Renal cortical epithelial cell (primary cell): ENCODE data around the gene TMCO2. TPM values are rescaled to one million over a fixed set of nuclear protein-coding genes. Genes with fewer than 3 reads are reported as not detected.

Experiments used
- DNase-seq: peaks from one replicate; pipeline ENCODE4 v3.0.0-alpha.2; 2011; ENCODE audit warnings: low read depth
- total RNA-seq: library from RNA; depleted of rRNA; stranded (reverse); fragments of >200 nt; gene quantifications from 2 replicates; pipeline ENCODE4 v1.2.3, GENCODE V29; 2014

The TMCO2 gene
- total RNA-seq, 1 donor from 2014 or later: not detected

DNA sequence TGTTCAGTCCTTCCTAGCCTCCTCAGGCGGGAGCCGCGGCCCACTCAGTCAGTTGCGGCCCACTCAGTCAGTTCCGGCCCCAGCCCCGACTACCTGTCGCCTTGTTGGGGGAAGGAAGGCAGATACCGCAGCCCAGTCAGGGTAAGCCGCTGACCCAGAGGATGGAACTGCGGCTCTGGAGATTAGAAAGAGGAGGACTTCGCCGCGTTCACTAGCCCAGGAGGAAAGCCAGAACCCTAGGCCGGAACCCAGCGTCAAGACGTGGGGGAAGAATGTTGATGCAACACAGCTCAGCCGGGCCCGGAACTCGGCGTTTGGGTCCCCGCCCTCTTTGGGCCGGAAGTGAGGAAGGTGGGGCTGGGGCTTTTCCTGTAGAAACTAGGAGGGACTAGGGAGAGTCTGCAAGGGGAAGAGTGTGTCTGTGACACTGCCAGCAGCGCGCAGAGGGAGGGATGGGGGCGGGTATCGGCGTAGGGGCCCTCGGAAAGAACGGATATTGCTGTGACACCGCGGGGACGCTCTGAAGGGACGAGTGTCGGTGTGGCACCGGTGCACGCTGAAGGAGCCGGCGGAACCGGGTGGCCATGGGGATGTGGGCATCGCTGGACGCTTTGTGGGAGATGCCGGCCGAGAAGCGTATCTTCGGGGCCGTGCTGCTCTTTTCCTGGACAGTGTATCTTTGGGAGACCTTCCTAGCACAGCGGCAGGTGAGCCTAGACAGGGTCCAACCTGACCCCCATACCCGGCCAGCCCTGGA lies 10.1 kb downstream of the TMCO2 start, which contains the start of gene ZMPSTE24:
ZMPSTE24 (plus strand) TSS at position 549 of the 757 bp plus-strand sequence; CDS start at position 585, 36 bp downstream.
- peak; percentile 90 for DNase-seq

DNA sequence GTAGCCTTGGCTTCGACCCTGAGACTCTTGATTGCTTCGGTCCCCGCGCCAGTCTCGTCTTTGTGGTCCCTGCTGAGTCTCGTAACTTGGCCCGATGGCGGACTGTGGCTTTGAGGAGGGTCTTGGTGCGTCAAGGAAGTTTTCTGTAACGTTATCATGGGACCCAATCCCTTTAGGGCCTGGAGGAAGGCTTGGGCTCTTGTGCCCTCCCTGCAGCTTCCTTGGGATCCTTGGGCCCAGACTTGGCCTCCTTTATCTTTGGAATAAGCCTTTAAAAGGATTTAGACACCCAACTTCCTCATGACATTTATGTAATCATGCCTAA lies 10.7 kb downstream of the TMCO2 start:
- DNase-seq: peak; percentile 13

DNA sequence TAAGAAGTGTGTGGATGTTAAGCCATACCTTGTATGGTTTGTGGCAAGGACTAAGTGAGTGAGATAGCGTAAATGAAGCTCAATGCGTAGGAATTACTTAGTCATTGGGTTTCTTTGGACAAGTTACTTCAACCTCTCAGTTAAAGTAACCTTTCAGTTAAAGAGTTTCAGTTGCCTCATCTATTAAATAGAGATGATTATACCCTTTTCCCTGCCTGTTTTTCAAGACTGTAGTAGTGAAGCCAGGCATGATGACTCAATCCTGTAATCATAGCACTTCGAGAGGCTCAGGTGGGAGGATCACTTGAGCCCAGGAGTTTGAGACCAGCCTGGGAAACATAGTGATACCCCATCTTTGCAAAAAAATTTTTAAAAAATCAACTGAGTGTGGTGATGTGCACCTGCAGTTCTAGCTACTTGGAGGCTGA lies 16.6 kb downstream of the TMCO2 start:
- no peak for DNase-seq

DNA sequence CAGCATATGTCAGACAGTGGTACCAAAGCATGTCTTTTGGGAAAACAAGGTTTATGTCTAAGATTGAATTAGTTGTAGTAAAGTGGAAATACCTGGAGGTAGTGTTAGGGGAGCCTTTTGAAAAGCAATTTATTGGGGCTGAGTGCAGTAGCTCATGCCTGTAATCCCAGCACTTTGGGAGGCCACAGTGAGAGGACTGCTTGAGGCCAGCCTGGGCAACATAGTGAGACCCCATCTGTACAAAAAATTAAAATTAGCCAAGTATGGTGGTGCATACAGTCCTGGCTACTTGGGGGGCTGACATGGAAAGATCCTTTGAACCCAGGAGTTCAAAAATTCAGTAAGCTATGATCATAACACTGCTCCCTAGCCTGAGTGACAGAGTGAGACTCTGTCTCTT lies 17.6 kb downstream of the TMCO2 start:
- DNase-seq: no peak

DNA sequence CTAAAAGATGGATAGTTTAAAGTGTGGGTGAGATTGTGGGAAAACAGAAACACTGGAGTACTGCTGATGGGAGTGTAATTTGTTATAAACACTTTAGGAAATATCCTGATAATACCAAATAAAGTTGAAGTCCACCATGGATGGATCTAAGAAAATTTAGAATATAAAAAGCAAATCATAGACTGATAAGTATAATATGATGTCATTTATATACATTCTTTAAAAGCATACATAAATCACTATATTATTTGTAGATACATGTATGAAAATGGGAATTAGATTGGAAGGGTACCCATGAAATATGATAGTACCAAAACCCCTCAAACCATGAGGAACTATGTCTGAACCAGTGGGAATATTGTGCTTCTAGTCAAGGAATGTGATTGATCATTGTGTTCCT lies 18.2 kb downstream of the TMCO2 start:
- DNase-seq: no peak

DNA sequence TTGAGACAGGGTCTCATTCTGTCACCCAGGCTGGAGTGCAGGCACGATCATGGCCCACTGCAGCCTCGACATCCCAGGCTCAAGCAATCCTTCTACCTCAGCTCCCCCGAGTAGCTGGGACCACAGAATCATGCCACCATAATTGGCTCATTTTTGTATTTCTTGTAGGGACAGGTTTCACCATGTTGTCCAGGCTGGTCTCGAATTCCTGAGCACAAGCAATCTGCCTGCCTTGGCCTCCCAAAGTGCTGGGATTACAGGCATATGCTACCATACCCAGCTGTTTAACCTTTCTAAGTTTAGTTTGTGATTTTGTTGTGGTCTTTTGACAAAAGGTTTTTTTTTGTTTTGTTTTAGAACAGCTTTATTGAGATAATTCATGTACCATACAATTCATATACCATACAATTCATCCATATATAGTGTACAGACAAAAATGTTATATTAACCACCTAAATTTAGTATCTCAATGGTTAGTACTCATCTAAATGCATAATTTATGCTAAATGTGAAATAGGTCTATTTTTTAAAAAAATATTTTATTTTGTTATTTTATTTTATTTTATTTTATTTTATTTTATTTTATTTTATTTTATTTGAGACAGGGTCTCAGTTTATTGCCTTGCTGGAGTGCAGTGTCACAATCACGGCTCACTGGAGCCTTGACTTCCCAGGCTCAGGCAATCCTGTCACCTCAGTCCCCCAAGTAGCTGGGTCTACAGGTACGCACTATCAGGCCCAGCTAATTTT lies 19.2 kb downstream of the TMCO2 start:
- no peak for DNase-seq

DNA sequence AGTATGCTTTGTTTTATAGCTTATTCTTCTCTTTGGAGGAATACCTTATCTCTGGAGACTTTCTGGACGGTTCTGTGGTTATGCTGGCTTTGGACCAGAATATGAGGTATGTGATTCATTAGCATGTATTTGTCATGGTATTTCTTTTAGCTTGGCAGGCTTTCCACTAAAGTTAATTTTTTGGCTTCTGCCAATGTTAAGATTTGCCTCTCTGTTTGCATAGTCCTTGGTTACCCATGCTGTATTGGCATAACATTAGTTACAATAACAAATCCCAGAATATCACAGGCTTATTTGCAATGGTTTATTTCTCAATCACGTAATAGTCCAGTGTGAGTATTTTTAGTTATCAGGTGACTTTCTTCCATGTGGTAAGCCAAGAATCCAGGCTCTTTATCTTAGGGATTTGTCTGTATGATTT lies 20.0 kb downstream of the TMCO2 start:
- peak; percentile 91 for DNase-seq

DNA sequence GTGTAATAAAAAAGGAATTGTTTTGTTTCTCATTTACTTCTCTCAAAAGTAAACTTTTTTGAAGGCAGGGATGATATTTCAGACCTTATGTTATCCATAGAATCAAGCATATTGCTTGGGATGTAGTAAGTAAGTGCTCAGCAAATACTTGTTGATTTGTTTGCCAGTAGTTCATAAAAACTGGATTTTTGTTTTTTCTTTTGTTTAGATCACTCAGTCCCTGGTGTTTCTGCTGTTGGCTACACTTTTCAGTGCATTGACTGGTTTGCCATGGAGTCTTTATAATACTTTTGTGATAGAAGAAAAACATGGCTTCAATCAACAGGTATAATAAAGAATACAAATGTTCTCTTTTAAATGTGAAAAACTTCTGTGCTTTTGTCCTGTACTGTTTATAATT lies 20.5 kb downstream of the TMCO2 start:
- DNase-seq: no peak

DNA sequence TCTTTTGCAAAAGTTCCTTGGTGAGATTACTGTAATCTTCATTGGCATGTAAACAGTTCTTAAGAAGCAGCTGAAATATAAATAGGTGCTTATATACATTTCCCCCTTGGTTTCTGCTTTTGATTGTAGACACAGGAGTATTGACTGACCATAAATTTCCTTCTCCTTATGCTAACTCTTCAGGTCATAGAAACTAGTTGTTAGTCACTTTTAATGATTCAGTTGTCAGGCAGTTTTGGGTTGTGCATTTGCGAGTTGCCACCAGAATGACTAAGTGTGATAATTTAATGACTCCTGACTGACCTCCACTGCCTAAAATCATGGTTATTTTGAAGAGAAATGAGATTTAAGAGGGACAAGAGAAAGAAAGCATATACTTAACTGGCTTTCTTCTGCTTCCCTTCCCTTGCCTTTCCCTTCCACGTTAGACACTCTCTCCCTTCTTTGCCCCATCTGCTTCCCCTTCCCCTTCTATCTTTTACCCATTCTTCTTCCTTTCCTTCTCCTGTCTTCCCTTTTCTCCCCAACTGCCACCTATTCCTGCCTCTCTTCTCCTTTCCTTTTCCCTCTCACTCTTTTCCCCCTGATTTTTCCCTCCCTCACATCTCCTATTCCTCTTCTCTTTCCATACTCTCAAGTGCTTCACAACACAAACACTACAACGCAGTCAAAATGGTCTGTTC lies 22.6 kb downstream of the TMCO2 start:
- DNase-seq: peak; percentile 65

DNA sequence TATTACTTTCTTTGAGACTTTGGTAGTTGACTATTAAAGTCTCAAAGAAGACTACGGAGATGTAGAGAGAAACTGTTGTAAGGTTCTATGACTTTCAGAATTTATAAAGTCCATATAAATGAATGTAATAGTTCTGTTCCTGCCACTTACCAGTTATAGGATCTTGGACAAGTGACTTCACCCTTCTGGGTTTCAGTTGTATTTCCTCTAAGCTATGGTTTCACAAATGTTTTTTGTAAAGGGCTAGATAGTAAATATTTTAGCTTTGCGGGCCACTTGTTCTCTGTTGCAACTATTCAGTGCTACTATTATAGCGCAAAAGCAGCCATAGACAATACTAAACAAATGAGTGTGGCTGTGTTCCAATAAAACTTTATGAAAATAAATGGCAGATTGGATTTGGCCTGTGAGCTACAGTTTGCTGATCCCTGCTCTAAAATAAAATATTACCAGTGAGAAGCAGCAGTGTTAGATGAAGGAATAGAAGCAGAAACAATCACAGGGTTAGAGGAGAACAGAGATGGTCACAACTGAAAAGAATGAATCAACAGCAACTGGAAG lies 25.0 kb downstream of the TMCO2 start:
- DNase-seq: no peak

DNA sequence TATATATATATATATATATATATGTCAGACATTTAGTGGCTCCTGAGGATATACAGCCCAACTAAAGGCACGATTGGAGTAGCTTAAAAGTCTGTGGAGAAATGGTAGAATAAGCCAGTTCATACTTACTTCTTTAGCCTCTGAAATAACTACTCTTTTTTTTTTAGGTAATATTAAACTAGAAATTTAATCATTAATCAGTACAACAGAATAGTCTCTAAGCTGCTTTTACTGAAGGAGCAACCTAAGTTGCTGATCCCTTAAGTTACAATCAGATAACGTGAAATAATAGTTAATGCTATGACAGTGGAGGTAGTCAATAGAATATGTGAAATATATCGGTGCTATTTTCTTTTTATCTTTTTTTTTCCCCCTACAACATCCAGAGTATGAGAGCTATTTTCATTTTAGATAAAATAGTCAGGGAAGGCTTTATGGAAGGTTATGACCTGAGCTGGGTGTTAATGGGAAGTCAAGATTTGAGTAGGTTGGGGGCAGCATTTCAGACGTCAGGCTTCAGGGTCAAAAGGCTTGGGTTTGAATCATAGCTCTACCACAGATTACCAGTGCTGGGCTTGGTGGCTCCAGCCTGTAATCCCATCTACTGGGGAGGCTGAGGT lies 25.9 kb downstream of the TMCO2 start:
- DNase-seq: peak; percentile 89

DNA sequence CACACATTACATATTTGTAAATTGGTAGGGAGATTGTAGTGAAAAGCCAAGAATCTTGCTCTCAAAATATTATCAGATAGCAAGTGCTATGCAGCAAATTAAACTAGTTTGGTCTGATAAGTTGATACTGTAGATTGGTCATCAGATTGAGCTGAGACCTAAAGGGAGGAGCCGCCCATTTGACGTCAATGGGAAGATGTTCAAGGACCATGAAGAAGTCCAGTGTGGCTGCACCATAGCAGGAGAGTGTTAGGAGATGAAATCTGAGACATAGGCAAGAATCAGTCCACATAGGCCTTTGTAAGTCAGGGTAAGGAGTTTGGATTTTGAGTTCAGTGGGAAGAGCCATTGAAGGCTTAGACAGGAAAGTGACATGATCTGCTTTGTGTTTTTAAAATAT lies 26.6 kb downstream of the TMCO2 start:
- no peak for DNase-seq

DNA sequence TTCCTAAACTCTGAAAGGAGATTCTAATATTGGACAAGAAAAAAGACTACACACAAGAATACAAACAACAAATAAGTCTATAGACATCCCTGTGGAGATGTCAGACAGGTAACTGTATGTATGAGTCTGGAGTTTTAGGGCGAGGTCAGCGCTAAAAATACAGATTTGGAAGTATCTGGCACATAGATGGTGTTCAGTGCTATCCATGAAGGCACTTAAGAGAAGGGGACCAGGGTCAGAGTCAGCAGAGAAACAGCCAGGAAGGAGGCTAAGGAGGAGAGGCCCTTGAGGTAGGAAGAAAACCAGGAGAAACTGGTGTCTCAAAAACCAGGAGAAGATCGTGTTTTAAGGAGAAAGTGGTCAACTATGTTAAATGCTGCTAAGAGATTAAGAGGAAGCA lies 28.4 kb downstream of the TMCO2 start:
- DNase-seq: no peak

DNA sequence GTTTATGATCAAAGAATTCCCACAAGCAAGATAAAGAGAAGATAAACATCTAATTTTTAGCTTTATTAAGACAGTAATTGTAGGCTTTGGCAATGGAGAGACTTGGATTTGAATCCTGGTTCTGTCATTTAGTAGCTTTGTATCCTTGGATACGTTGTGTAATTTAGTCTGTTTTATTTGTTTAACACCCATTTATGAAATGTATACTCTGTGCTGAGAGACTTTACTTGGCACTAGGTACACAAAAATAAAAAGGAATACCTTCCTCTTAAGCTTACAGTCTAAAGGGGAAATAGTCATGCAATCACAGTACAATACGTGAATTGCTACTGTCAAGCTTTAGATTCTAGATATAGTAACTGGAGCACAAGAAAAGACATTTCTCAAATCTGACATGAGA lies 34.1 kb downstream of the TMCO2 start:
- DNase-seq: no peak

DNA sequence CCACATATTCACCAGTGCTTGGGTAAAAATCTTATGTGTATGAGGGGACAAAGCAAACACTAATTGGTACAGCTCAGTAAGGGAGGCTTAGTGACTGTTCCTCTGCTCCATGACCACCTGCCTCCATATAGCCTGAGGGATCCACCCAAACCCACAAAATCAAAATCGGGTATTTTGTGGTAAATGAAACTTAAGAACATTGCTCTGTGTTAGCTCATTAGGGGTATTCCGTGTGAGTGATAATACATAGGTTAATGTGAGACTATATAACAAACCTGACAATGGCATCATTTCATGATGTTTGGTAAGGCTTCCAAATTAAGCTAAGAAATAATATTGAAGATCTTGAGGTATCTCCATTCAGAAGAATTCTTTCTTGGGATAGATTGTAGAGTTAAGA lies 43.6 kb downstream of the TMCO2 start:
- no peak for DNase-seq

DNA sequence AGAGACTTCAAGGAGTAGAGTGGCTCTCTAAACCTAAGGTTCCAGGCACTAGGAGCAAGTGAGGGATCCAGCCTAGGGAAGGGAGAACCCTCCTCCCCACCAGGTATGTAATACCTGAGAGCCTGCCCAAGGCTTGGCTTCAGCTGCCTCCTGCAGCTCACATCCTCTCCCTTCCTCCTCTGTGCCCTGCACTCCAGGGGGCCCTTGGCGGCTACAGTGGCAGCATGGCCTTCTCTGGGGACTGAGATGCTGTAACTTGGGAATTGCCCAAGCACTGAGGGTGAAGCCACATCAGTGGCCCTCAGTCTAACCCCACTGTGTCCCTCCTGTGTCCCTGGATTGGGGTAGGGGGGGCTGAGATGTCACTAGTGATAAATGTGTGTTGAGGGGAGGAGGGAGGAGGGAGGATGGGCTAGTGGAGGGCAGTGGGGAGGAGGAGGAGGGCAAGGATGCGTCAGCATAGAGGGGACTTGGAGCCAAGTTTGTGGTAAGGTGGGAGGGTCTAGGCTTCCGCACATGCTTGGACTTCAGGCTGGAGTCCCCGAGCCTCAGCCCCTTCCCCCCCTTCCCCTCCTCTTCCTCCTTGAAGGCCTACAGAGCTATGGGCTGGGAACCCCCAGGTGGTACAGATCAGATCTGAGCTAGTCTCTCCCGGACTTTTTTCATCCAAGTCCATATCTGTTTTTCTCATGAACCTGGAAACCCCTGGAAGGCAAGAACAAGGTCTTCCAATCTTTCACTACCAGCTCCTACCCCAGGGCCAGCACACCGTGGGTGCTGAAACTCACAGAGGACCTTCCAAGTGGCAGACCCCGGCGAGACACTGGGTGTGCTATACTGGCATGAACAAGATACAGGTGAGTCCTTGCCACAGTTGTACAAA lies 51.9 kb downstream of the TMCO2 start:
- DNase-seq: no peak

DNA sequence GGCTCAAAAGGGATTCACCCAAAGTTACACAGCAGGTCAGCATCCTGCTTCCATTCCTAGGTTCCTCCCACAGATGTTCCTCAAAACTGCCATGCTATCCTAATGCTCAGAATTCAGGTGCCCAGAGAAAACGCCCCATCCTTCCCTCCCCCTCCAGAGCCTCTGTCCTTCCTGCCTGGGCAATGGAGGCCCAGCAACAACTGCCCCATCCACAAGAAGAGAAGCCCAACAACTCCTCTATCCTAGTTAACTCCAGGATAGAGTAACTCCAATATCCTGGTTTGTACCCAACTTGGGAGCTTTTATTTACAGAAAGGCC lies 52.5 kb downstream of the TMCO2 start:
- DNase-seq: no peak

DNA sequence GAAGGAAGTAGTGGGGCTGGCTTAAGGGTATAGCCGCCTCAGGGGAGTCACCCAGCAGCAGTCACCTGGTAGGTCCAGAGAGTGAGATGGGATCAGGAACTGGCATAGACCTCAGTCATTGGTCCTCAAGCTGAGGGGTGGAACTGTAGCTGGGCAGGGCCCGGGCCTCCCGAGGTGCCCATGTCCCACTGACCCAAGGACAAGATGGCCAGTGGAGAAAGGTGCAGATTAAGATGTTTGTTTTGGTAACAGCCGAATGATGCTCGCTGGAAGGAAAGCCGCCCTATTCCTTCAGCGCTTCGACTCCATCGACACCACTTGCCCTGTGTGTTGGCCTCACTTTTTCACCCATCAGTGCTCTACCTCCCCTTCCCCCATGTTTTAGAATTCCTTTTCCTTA lies 52.9 kb downstream of the TMCO2 start:
- DNase-seq: no peak

DNA sequence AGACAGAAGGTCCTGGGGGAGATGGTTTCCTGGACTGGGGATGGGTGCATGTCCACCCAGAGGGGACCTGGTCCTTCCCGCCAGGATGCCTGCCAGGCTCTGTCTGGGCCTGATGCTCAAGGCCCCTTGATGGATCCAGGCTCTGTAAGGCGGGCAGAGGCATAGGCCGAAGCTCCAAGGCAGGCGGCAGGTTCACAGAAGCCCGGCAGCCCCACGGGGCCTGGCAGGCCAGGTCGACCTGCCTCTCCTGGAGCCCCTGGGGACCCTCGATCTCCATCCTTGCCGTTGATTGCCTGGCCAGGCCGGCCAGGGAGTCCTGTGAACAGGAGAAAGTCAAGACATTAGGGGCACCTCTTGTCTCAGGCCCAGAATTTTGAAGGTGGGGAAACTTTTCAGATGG lies 53.3 kb downstream of the TMCO2 start:
- no peak for DNase-seq
